ENCODE data around the gene TATDN2.
"Not testable (repeated sequence)": the region's sequence is repeated elsewhere in the genome, so short reads cannot be mapped to it uniquely, and the experiment has no call there.

TATDN2 gene

DNA sequence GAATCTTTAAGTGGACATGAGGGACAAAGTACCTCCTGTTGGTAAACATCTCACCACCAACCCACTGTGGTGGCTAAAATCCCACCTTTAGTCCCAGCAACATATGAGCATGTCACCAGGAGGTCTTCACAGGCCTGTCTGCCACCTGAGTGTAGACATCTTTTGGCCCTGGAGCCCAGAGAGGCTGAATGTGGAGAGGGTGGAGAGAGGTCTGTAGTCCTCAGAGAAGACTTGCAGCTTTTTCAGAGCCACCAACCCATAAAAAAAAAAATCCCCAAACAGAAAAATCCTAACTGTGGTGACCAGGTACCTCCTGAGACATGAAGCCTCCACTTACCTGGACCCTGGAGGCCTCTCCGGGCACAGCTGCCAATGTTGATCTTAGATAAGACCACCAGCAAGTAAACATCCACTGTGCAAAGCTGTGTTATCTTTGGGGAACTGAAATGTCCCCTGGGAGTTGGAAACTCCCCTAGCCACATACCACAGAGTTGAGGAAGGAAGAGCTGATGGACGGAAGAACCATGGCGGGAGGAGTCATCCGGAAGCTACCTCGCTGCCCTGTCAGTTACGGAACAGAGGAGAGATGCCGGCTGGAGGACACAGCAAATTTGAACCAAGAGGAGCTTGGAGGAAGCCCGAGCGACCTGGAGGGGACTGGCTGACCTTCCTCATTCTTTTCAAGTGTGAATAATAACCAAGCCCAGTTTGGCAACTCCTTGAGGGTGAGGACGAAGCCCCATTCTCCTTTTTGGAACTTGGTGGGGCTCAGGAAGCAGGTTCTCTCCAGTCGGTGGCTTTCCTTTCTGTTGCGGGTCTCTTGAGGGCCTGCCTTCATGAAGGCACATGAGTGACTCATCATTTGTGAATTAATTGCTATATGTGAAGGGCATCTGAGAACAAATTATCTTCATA is 44.5 kb downstream of the TATDN2 start, which contains the start of gene GHRL:
TSS of gene GHRL (minus strand) at position 443 of the 915 bp plus-strand sequence. CDS start 2,767 bp downstream, outside the sequence.
- DNase-seq: no peak

DNA sequence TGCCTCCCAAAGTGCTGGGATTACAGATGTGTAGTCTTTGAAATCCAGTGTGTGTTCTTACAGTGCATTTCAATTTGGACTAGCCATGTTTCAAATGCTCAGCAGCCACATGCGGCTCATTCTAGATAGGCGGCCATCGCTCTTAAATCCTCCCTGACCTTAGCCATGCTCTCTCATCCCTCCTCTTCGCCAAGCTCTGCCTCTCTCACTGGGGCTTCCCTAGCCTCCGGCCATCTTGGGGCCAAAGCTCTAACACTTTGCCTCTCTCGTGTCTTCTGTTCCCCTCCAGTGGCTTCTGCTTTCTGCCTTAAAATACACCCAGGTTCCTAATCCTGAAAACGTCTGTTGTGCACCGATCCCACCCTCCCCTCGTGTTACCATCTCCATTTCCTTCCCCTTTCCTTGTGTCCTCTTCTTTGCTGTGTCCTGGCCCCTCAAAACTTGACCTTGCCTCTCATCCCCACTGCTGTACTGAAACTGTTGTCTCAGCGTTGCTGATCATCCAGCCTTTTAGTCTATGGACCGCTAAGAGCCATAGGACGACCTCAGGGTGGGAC is 45.8 kb downstream of the TATDN2 start:
- no peak for DNase-seq

GRCh38 chr3:10298064-10298463 is 49.8 kb downstream of the TATDN2 start:
- not testable (repeated sequence) for DNase-seq

GRCh38 chr3:10299175-10299574 is 50.9 kb downstream of the TATDN2 start:
- no peak for DNase-seq

GRCh38 chr3:10299679-10300078 is 51.4 kb downstream of the TATDN2 start:
- DNase-seq: no peak

DNA sequence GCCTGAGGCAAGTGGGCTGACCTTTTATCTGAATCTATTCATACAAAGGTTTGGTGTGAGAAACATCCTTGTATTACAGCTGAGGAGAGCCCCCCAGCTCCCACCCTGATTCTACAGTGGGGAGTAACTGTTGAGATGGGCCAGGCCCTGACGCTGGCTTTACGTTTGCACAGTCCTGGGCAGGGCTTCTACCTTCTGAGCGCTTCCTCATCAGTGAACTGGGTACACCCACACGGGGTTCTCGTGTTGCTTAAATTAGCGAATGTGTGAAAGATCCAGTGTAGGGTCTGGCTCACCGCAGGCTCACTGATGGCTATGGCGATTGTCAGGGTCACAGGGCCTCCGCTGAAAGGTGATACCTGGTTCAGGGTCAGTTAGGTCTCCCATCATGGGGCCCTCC is 51.8 kb downstream of the TATDN2 start:
- DNase-seq: no peak

DNA sequence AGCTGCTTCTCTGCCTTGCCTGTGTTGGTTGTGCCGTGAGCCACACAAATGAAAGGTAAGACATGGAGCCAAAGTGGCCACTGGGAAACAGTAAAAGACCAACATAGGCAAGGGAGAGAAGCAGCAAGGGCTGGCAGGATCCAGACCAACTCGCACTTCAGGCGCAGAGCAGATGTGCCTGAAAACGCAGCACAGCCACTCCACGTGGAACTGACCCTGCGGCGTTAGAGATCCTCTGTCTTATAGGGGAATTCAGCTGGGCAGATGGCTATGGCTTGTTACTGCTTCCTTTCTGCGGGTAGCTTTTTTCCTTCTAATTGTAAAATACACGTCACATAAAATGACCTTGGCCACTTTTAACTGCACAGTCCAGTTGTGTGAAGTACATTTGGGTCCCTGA is 54.8 kb downstream of the TATDN2 start:
- DNase-seq: no peak

DNA sequence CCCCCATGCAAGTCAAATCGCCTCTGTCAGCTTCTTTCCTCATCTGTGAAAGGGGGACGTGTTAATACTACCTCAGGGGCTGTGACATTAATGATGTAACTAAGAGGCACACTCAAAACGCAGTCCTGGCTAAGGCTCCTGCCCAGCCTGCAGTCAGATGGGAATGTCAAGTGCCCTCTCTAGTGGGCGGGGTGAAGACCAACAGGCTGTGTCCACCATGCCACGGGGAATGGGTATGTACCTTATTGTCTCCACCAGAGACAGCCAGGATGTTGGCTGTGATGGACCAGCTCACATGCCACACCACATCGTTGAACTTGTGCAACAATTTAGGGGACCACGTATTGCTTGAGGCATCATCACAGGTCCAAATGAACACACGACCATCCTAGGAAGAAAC is 55.5 kb downstream of the TATDN2 start:
- no peak for DNase-seq

DNA sequence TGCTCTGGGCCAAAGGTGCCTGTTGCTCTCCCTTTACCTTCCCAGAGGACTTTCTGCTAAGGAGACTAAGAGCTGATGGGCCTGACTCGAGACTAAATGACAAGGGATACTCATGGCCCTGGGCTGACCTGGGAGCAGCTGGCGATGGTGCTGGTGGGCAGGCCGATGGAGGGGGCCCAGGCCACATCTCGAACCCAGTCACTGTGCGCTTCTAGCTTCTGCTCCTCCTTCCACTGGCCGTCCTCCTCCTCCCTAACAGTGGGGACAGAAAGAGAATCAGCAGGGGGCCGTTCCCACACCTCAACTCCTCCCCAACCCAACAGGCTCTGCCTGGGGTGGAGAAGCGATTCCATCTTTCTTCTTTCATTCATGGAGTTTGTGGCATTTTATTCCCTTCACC is 56.6 kb downstream of the TATDN2 start:
- no peak for DNase-seq

DNA sequence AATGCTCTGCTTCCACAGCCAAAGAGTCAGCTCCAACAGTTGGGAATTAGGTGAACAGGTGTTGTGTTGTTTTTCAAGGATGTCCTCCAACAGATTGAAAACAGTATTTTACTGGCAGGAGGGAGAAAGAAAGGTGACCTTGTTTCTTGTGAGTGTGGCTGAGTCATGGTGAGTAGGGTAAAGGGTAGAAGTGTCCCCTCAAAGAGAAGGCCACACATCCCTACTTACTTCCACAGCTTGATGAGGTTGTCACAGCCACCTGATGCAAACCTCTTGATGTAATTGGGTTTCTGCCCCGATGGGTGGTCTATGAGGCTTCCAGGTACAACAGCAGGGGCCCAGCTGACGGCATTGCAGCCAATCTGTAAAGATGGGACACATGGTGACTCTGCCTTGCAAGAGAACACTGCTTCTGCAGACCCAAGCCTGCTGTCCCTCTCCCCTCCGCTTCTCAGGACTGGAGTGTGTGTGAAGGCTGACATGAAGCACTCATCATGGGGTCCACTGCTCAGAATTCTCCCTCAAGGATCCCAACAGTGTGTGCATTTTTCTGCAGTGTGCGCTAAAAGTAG is 57.2 kb downstream of the TATDN2 start:
- DNase-seq: no peak

- no peak for DNase-seq
These were observed 57.9 kb downstream of the TATDN2 start for GRCh38 chr3:10306156-10306555.

DNA sequence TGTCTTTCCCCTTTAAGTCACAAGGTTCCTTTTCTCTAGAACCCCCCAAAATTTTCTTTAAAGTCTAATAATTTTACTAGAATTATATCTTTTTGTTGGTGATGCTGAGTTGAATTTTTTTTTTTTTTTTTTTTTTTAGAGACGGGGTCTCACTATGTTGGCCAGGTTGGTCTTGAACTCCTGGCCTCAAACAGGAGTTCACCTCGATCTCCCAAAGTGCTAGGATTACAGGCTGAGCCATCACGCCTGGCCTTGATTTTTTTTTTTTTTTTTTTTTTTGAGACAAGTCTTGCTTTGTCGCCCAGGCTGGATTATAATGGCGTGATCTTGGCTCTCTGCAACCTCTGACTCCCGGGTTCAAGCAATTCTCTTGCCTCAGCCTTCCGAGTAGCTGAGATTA is 60.4 kb downstream of the TATDN2 start:
- DNase-seq: no peak

GRCh38 chr3:10309736-10310135 is 61.5 kb downstream of the TATDN2 start:
- no peak for DNase-seq

GRCh38 chr3:10310578-10310977 is 62.3 kb downstream of the TATDN2 start:
- no peak for DNase-seq

GRCh38 chr3:10311710-10312109 is 63.5 kb downstream of the TATDN2 start:
- DNase-seq: no peak

GRCh38 chr3:10312391-10312790 is 64.1 kb downstream of the TATDN2 start:
- DNase-seq: no peak

DNA sequence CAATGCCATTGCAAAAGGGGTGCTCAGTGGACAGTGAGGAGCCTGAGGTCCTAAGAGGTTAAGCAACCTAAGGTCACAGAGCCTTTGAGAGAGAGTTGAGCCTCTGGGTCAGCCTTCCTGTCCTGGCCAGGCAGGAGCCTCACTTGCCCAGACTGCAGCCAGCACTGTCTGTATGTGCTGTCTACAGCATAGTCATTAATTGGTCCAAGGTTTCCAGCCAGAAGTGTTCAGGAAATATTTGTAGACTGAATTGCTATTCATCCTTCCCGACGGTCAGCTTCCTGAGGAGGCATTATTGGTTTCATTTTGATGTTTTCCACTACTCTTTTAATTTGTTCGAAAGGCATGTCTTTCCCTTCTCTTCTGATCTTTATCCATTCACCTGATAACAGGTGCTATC is 64.6 kb downstream of the TATDN2 start:
- no peak for DNase-seq

DNA sequence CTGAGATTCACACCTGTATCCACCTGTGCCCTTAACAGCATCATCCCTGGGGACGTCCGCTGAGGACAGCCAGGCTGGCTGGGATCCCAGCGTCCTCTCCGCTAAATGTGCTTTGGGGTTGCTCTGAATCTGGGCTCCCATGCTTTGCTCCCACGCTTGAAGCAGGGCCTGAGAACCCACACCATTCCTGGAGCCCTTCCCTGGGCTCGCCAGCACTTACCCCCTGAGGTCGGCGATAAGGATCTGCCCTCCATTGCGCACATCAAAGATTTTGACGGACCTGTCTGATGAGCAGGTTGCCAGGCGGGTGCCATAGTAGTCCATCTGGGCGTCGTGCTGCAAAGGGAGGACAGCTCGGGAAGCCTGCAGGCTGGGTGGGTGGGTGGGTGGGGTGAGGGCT is 66.8 kb downstream of the TATDN2 start:
- DNase-seq: no peak

- DNase-seq: no peak
These were observed 67.6 kb downstream of the TATDN2 start for GRCh38 chr3:10315771-10316344.

- DNase-seq: no peak
These were observed 69.2 kb downstream of the TATDN2 start for GRCh38 chr3:10317311-10317960.

DNA sequence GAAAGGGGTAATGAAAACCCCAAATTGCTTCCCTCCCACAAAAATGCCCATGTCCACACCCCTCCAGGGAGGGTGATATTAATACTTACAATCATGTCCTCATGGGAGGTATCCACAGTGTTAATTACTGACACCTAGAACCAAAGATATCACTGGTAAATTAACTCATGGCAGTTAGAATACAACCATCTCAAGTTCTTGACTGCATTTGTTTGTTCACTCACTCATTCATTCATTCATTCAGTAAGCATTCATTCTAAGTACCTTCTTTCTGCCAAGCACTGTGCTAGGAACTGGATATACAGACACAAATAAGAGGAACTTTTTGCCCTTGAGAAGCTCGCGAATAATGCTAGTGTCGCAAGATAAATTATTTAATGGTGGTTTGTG is 69.7 kb downstream of the TATDN2 start:
- DNase-seq: no peak

DNA sequence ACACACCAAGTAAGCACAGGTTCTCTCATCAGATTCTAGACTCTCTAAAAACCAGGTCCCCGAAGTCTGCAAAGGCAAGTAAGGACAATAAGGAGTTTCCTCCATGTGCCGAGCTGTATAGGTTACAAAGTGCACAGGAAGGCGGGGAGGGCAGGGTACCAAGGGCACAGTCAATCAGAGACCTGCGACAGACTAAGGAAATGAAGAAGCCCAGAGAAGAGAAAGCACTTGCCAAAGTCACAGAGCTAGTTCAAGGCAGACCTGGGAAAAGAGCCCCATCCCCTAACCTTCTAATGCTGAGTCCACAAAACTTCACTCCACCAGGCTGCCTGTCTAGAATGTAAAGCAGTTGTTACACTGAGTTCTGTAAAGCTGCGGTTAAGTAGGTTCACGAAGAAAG is 71.0 kb downstream of the TATDN2 start:
- no peak for DNase-seq

DNA sequence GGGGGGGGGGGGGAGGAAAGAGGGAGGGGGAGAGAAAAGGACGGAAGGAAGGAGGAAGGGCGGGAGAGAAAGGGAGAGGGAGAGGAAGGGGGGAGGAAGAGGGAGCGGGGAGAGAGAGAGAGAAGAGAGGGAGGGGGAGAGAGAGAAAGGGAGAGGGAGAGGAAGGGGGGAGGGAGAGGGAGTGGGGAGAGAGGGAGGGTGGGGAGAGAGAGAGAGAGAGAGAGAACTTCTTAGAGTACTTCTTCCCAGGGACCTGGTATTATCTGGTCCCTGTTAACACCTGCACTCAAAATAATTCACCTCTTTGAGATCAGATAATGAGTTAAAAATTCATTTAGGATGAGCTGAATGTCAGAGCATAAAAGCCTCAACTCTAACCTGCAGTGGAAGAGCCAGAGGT is 71.5 kb downstream of the TATDN2 start:
- no peak for DNase-seq
